ENCODE measurements around the gene PDCD2L.

DNA sequence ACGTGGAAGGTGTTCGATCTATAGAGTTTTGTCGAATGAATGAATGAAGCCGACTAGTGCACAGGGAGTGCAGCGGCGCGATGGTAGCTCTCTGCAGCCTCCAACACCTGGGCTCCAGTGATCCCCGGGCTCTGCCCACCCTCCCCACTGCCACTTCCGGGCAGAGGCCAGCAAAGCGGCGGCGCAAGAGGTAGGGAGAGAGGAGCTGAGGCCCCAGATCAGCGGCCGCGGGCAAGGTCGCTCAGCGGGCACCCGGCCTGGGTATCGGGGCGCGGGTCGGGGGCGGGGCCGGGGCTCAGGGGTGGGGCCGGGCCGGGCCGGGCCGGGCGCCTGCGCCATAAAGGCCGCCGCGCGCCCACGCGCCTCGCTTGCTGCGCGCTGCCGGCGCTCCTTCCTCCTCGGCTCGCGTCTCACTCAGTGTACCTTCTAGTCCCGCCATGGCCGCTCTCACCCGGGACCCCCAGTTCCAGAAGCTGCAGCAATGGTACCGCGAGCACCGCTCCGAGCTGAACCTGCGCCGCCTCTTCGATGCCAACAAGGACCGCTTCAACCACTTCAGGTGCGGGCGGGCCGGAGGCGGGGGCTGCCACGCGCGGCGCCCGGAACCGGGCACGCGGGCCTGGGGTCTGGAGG, 39.3 kb upstream of the PDCD2L start, which contains the start of gene GPI:
- peak in 1 of 4 donors; percentile 58 for TF ChIP-seq POLR2A (IDR thresholded peaks at IDR 0.05)
- TF ChIP-seq, protein P1, sequence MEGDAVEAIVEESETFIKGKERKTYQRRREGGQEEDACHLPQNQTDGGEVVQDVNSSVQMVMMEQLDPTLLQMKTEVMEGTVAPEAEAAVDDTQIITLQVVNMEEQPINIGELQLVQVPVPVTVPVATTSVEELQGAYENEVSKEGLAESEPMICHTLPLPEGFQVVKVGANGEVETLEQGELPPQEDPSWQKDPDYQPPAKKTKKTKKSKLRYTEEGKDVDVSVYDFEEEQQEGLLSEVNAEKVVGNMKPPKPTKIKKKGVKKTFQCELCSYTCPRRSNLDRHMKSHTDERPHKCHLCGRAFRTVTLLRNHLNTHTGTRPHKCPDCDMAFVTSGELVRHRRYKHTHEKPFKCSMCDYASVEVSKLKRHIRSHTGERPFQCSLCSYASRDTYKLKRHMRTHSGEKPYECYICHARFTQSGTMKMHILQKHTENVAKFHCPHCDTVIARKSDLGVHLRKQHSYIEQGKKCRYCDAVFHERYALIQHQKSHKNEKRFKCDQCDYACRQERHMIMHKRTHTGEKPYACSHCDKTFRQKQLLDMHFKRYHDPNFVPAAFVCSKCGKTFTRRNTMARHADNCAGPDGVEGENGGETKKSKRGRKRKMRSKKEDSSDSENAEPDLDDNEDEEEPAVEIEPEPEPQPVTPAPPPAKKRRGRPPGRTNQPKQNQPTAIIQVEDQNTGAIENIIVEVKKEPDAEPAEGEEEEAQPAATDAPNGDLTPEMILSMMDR (IDR thresholded peaks at IDR 0.05): no peak
- TF ChIP-seq EP300 (IDR thresholded peaks at IDR 0.05): no peak
- TF ChIP-seq POLR2AphosphoS5 (IDR thresholded peaks at IDR 0.05): peak; percentile 43

Data from upper lobe of left lung (tissue), 4 donors.